ENCODE data around the gene CHRNA5.

Gene CHRNA5

GRCh38 chr15:78630886-78631633, 65.7 kb downstream of the CHRNA5 start:
- H3K27ac ChIP-seq (ENCODE audit: low read depth, low read length) = no peak overlapping the region
- H3K36me3 ChIP-seq (ENCODE audit: low read length) = no peaks in the 10 kb centered on the region
- H3K27me3 ChIP-seq (ENCODE audit: low read length) = no peaks in the 10 kb centered on the region
- H3F3A ChIP-seq (ENCODE audit: insufficient read depth) = no peaks in the 10 kb centered on the region
- H3K4me3 ChIP-seq (ENCODE audit: insufficient read depth, low read length, poor library complexity, severe bottlenecking) = no peak overlapping the region
- no peak overlapping the region for H3K4me2 ChIP-seq (ENCODE audit: low read depth, low read length, poor library complexity, severe bottlenecking)
- H3K79me2 ChIP-seq (ENCODE audit: insufficient read depth, low read length) = no peaks in the 10 kb centered on the region
- no peaks in the 10 kb centered on the region for H3K9me2 ChIP-seq (replicated peaks; ENCODE audit: insufficient read depth, low read length)
- no peaks in the 10 kb centered on the region for H4K20me1 ChIP-seq (ENCODE audit: low read depth, low read length)
- no peak overlapping the region for H2AFZ ChIP-seq (ENCODE audit: low read depth, low read length, severe bottlenecking)
- H3K9me3 ChIP-seq (ENCODE audit: insufficient read depth, low read length) = no peaks in the 10 kb centered on the region; the same call in 1 of the 2 replicates
- no peak overlapping the region for H3K9ac ChIP-seq (ENCODE audit: low read length)
- TF ChIP-seq CTCF (IDR thresholded peaks at IDR 0.05; ENCODE audit: insufficient read depth, low read length, poor library complexity, severe bottlenecking) (no peak), EZH2phosphoT487 (conservative IDR thresholded peaks at IDR 0.05; ENCODE audit: low read length) (no peak)

- no peak for TF ChIP-seq CTCF (IDR thresholded peaks at IDR 0.05; ENCODE audit: insufficient read depth, low read length, poor library complexity, severe bottlenecking)
- TF ChIP-seq EZH2phosphoT487 (conservative IDR thresholded peaks at IDR 0.05; ENCODE audit: low read length) = no peak
- no peak overlapping the region for H2AFZ ChIP-seq (ENCODE audit: low read depth, low read length, severe bottlenecking)
- no peaks in the 10 kb centered on the region for H3K27me3 ChIP-seq (ENCODE audit: low read length)
- H3K79me2 ChIP-seq (ENCODE audit: insufficient read depth, low read length) = no peaks in the 10 kb centered on the region
- no peaks in the 10 kb centered on the region for H3F3A ChIP-seq (ENCODE audit: insufficient read depth)
- H3K36me3 ChIP-seq (ENCODE audit: low read length) = no peaks in the 10 kb centered on the region
- H3K4me3 ChIP-seq (ENCODE audit: insufficient read depth, low read length, poor library complexity, severe bottlenecking) = no peak overlapping the region
- no peaks in the 10 kb centered on the region; the same call in 1 of the 2 replicates for H3K9me3 ChIP-seq (ENCODE audit: insufficient read depth, low read length)
- H3K9me2 ChIP-seq (replicated peaks; ENCODE audit: insufficient read depth, low read length) = no peaks in the 10 kb centered on the region
- H3K4me2 ChIP-seq (ENCODE audit: low read depth, low read length, poor library complexity, severe bottlenecking) = no peak overlapping the region
- H3K9ac ChIP-seq (ENCODE audit: low read length) = no peak overlapping the region
- H4K20me1 ChIP-seq (ENCODE audit: low read depth, low read length) = no peaks in the 10 kb centered on the region
- no peak overlapping the region for H3K27ac ChIP-seq (ENCODE audit: low read depth, low read length)
These were observed 68.0 kb downstream of the CHRNA5 start for GRCh38 chr15:78633348-78633747.

GRCh38 chr15:78634210-78635145, 69.2 kb downstream of the CHRNA5 start:
- H3K27ac ChIP-seq (ENCODE audit: low read depth, low read length) = no peak overlapping the region
- H3F3A ChIP-seq (ENCODE audit: insufficient read depth) = no peaks in the 10 kb centered on the region
- no peaks in the 10 kb centered on the region for H3K79me2 ChIP-seq (ENCODE audit: insufficient read depth, low read length)
- H3K4me2 ChIP-seq (ENCODE audit: low read depth, low read length, poor library complexity, severe bottlenecking) = no peak overlapping the region
- H3K36me3 ChIP-seq (ENCODE audit: low read length) = no peaks in the 10 kb centered on the region
- H3K9ac ChIP-seq (ENCODE audit: low read length) = no peak overlapping the region
- no peak overlapping the region for H2AFZ ChIP-seq (ENCODE audit: low read depth, low read length, severe bottlenecking)
- no peaks in the 10 kb centered on the region for H4K20me1 ChIP-seq (ENCODE audit: low read depth, low read length)
- H3K27me3 ChIP-seq (ENCODE audit: low read length) = no peaks in the 10 kb centered on the region
- H3K4me3 ChIP-seq (ENCODE audit: insufficient read depth, low read length, poor library complexity, severe bottlenecking) = no peak overlapping the region
- H3K9me3 ChIP-seq (ENCODE audit: insufficient read depth, low read length) = no peaks in the 10 kb centered on the region; the same call in 1 of the 2 replicates
- H3K9me2 ChIP-seq (replicated peaks; ENCODE audit: insufficient read depth, low read length) = no peaks in the 10 kb centered on the region
- no peak for TF ChIP-seq CTCF (IDR thresholded peaks at IDR 0.05; ENCODE audit: insufficient read depth, low read length, poor library complexity, severe bottlenecking)
- TF ChIP-seq EZH2phosphoT487 (conservative IDR thresholded peaks at IDR 0.05; ENCODE audit: low read length) = no peak
